ENCODE measurements around the gene AFF2. TPM values are rescaled to one million over a fixed set of nuclear protein-coding genes. Genes with fewer than 3 reads are reported as not detected.

AFF2 gene
- total and polyA plus RNA-seq, 2 donors (not counting 3 experiments of a cell fraction or from before 2014, with no cell fraction given): 0.03 to 0.07 TPM

- H2AFZ ChIP-seq (ENCODE audit: low read depth, low read length): no peak overlapping the region
- no TSS peak for BruUV-seq (replicated peaks)
- intact Hi-C loops (cut with micrococcal nuclease) (no loop called here), dilution Hi-C loops (cut with MboI; ENCODE audit: extremely low pct_ligation_motif_present, low sequenced_read_pairs) (no loop called here)
- H3K9me1 ChIP-seq (replicated peaks; ENCODE audit: control insufficient read depth, extremely low read depth, insufficient read depth, low read length): no peaks in the 10 kb centered on the region
- no peak overlapping the region for H3K4me3 ChIP-seq (replicated peaks in 1 of 3; ENCODE audit: insufficient read depth in 1 of 3, low read depth in 1 of 3, low read length in 3 of 3)
- no peaks in the 10 kb centered on the region for H3K9me3 ChIP-seq (replicated peaks; ENCODE audit: control insufficient read depth, insufficient read depth, low read length)
- no peak overlapping the region for H3K4me2 ChIP-seq (ENCODE audit: insufficient read depth, low read length)
- H3K9ac ChIP-seq (replicated peaks; ENCODE audit: extremely low read depth, insufficient read depth, low read length): no peak overlapping the region
- H3K27me3 ChIP-seq (ENCODE audit: control insufficient read depth in 2 of 2, insufficient read depth in 2 of 2, low read length in 2 of 2): no peaks in the 10 kb centered on the region
- no peaks in the 10 kb centered on the region for H3K79me2 ChIP-seq (ENCODE audit: control insufficient read depth, insufficient read depth, low read length)
- no peaks in the 10 kb centered on the region for H4K20me1 ChIP-seq (replicated peaks; ENCODE audit: control insufficient read depth, extremely low read depth, insufficient read depth, low read length)
- FAIRE-seq (no peak), DNase-seq (ENCODE audit: low read depth, low spot score) (no peak)
- H3K27ac ChIP-seq (ENCODE audit: insufficient read depth, low read depth, low read length): no peak overlapping the region
- ChIA-PET POLR2A (no interaction called here), CTCF (no interaction called here)
- no peak for TF ChIP-seq POLR2AphosphoS5 (IDR thresholded peaks at IDR 0.05; ENCODE audit: insufficient read depth, low read depth, low read length)
- no peak for TF ChIP-seq EZH2 (IDR thresholded peaks at IDR 0.05; ENCODE audit: borderline replicate concordance, low read depth, low read length, severe bottlenecking)
- TF ChIP-seq JUN (IDR thresholded peaks at IDR 0.05; ENCODE audit: borderline replicate concordance, insufficient read depth, insufficient read length, low read depth): no peak
- TF ChIP-seq MYC (IDR thresholded peaks at IDR 0.05; ENCODE audit: low read depth, low read length): no peak
- H3K4me1 ChIP-seq (ENCODE audit: control insufficient read depth, extremely low read depth, insufficient read depth, low read length): no peaks in the 10 kb centered on the region
- H3K36me3 ChIP-seq (ENCODE audit: control insufficient read depth in 2 of 2, extremely low read depth in 1 of 2, insufficient read depth in 2 of 2, low read length in 2 of 2): no peaks in the 10 kb centered on the region
These were observed 510.4 kb downstream of the AFF2 start for GRCh38 chrX:149010853-149011224.

- FAIRE-seq: no peak
- H3K9me3 ChIP-seq (replicated peaks; ENCODE audit: control insufficient read depth, insufficient read depth, low read length): no peaks in the 10 kb centered on the region
- no peak overlapping the region for H3K27ac ChIP-seq (ENCODE audit: insufficient read depth, low read depth, low read length)
- TF ChIP-seq JUN (IDR thresholded peaks at IDR 0.05; ENCODE audit: borderline replicate concordance, insufficient read depth, insufficient read length, low read depth) (no peak), CTCF (IDR thresholded peaks at IDR 0.05; ENCODE audit: extremely low read depth in 1 of 2, insufficient read depth in 1 of 2, low read depth in 1 of 2, low read length in 2 of 2) (no peak), EZH2 (IDR thresholded peaks at IDR 0.05; ENCODE audit: borderline replicate concordance, low read depth, low read length, severe bottlenecking) (no peak)
- CTCF ChIA-PET: no interaction called here
- BruUV-seq (replicated peaks): no TSS peak
- dilution Hi-C loops (cut with MboI; ENCODE audit: extremely low pct_ligation_motif_present, low sequenced_read_pairs) (no loop called here), intact Hi-C loops (cut with micrococcal nuclease) (no loop called here)
- H3K27me3 ChIP-seq (ENCODE audit: control insufficient read depth in 2 of 2, insufficient read depth in 2 of 2, low read length in 2 of 2): no peaks in the 10 kb centered on the region
- H3K4me3 ChIP-seq (replicated peaks in 1 of 3; ENCODE audit: insufficient read depth in 1 of 3, low read depth in 1 of 3, low read length in 3 of 3): no peak overlapping the region
- no peaks in the 10 kb centered on the region for H3K36me3 ChIP-seq (ENCODE audit: control insufficient read depth in 2 of 2, extremely low read depth in 1 of 2, insufficient read depth in 2 of 2, low read length in 2 of 2)
- H2AFZ ChIP-seq (ENCODE audit: low read depth, low read length): no peak overlapping the region
- H3K9ac ChIP-seq (replicated peaks; ENCODE audit: extremely low read depth, insufficient read depth, low read length): no peak overlapping the region
- POLR2A ChIA-PET: no interaction called here
- no peaks in the 10 kb centered on the region for H3K79me2 ChIP-seq (ENCODE audit: control insufficient read depth, insufficient read depth, low read length)
- no peak for DNase-seq (ENCODE audit: low read depth, low spot score)
- no peaks in the 10 kb centered on the region for H3K4me1 ChIP-seq (ENCODE audit: control insufficient read depth, extremely low read depth, insufficient read depth, low read length)
- H4K20me1 ChIP-seq (replicated peaks; ENCODE audit: control insufficient read depth, extremely low read depth, insufficient read depth, low read length): no peaks in the 10 kb centered on the region
- H3K9me1 ChIP-seq (replicated peaks; ENCODE audit: control insufficient read depth, extremely low read depth, insufficient read depth, low read length): no peaks in the 10 kb centered on the region
- no peak overlapping the region for H3K4me2 ChIP-seq (ENCODE audit: insufficient read depth, low read length)
These were observed 512.7 kb downstream of the AFF2 start for GRCh38 chrX:149013081-149013480.

Measured in endothelial cell of umbilical vein (primary cell).